Prostate gland (tissue), 2 donors: ENCODE measurements around the gene CELF1.

Source experiments
- POLR2AphosphoS5 ChIP-seq: sonication (generic); formaldehyde crosslinking; IDR thresholded peaks from one replicate; pipeline ENCODE4 v1.6.1; 2017; ENCODE audit warnings: antibody characterized with exemption
- TF ChIP-seq, protein P1 (sequence below), 4 experiments: fragments of 200-600 bp in 2 of 4; fragments of 450-650 bp in 2 of 4; sonication (generic) in 2 of 4; IDR thresholded peaks; 1 replicate in 3 of 4; 2 replicates in 1 of 4; pipeline ENCODE4 v1.5.1; 2016 to 2019; ENCODE audit warnings: antibody characterized with exemption in 4 of 4, mild to moderate bottlenecking in 2 of 4, moderate library complexity in 2 of 4

GRCh38 chr11:47508240-47508957, 44.5 kb downstream of the CELF1 start:
- TF ChIP-seq, protein P1, sequence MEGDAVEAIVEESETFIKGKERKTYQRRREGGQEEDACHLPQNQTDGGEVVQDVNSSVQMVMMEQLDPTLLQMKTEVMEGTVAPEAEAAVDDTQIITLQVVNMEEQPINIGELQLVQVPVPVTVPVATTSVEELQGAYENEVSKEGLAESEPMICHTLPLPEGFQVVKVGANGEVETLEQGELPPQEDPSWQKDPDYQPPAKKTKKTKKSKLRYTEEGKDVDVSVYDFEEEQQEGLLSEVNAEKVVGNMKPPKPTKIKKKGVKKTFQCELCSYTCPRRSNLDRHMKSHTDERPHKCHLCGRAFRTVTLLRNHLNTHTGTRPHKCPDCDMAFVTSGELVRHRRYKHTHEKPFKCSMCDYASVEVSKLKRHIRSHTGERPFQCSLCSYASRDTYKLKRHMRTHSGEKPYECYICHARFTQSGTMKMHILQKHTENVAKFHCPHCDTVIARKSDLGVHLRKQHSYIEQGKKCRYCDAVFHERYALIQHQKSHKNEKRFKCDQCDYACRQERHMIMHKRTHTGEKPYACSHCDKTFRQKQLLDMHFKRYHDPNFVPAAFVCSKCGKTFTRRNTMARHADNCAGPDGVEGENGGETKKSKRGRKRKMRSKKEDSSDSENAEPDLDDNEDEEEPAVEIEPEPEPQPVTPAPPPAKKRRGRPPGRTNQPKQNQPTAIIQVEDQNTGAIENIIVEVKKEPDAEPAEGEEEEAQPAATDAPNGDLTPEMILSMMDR (IDR thresholded peaks at IDR 0.05), result no peak
- no peak for TF ChIP-seq POLR2AphosphoS5
